Measurements from ENCODE around the gene FBXO36.

Gene FBXO36

DNA sequence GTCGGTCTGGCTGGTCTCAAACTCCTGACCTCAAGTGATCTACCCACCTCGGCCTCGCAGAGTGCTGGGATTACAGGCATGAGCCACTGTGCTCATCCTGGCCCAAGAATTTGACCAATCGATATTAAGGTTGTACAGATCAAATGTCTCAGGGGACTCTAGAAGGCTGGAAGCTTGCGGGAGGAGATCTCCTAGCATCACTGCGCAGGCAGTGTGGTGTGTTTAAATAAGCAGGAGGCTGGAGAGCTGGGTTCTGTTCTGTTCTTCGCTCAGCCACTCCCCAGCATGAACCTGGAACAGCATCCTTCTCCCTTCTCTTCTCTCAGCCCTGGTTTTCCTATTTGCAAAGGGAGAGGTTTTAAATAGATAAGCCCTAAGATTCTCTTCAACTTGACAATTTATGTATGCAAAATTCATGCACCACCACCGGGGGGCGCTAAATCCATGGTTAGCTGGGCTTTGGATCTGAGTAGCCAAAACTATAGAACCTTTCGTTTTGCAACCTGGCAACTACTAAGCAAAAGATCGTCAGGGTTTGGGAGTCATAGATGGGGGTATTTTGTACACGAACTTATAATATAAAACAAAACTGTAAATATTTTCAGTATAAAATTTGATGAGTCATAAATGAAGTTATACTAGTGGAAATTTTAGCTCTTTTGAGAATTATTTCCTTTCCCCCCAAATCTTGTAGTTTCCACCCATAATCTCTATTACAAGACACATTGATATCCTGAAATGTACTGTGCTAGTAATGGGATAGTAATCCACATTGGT, 85.8 kb downstream of the FBXO36 start:
- TF ChIP-seq, protein P1, sequence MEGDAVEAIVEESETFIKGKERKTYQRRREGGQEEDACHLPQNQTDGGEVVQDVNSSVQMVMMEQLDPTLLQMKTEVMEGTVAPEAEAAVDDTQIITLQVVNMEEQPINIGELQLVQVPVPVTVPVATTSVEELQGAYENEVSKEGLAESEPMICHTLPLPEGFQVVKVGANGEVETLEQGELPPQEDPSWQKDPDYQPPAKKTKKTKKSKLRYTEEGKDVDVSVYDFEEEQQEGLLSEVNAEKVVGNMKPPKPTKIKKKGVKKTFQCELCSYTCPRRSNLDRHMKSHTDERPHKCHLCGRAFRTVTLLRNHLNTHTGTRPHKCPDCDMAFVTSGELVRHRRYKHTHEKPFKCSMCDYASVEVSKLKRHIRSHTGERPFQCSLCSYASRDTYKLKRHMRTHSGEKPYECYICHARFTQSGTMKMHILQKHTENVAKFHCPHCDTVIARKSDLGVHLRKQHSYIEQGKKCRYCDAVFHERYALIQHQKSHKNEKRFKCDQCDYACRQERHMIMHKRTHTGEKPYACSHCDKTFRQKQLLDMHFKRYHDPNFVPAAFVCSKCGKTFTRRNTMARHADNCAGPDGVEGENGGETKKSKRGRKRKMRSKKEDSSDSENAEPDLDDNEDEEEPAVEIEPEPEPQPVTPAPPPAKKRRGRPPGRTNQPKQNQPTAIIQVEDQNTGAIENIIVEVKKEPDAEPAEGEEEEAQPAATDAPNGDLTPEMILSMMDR (IDR thresholded peaks at IDR 0.05; ENCODE audit: low read depth, low read length): peak; percentile 79
- peak; percentile 37 for DNase-seq (ENCODE audit: extremely low read depth, low read depth)

DNA sequence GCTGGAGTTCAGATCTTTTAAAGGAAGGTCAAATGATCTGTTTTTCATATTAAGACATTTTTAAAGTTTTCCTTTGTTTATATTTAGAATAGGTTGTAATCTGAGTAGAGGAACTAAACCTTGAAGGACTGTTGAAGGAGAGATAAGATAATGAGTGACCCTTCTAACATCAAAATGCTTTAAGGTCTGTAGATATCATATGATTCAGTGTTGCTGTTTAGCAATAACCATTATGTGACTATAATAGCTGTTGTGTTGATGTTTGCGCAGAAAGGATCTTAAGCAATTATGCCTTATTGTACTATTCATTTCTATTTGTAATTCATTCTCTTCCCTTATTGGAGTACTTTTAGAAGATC, 86.4 kb downstream of the FBXO36 start:
- no peak for DNase-seq (ENCODE audit: extremely low read depth, low read depth)
- TF ChIP-seq, protein P1 (IDR thresholded peaks at IDR 0.05; ENCODE audit: low read depth, low read length): no peak

DNA sequence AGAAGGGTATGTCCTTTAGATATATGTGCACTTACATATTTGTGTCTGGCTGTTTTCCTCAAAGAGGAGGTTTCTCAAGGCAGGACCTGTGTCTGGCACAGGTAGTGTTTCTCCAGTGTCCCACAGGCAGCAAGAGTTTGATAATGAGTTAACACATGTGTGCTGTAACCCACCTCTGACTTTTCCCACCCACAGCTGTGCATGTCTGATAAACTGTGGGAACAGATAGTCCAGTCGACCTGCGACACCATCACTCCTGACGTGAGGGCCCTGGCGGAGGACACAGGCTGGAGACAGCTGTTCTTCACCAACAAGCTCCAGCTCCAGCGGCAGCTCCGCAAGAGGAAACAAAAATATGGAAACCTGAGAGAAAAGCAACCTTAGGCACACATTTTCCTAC, 88.2 kb downstream of the FBXO36 start:
- TF ChIP-seq, protein P1 (IDR thresholded peaks at IDR 0.05; ENCODE audit: low read depth, low read length): no peak

DNA sequence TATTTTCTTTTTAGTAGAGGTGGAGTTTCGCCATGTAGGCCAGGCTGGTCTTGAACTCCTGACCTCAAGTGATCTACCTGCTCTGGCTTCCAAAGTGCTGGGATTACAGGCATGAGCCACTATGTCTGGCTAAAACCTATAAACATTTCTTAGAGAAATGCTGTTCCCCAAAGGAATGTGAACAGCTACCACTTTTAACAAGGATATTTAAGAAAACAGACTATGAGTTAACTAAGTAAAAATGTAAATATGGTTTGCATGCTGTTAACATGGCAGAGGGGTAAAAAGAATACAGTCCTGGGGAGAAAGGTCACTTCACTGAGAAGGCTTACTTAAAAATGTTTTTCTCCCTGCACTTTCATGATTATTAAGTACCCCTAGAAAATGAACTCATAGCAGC, 89.3 kb downstream of the FBXO36 start:
- TF ChIP-seq, protein P1 (IDR thresholded peaks at IDR 0.05; ENCODE audit: low read depth, low read length): no peak
- DNase-seq (ENCODE audit: extremely low read depth, low read depth): no peak

More for the DNA sequence above, 88.2 kb downstream of the FBXO36 start:
- no peak for DNase-seq (ENCODE audit: extremely low read depth, low read depth)

DNA sequence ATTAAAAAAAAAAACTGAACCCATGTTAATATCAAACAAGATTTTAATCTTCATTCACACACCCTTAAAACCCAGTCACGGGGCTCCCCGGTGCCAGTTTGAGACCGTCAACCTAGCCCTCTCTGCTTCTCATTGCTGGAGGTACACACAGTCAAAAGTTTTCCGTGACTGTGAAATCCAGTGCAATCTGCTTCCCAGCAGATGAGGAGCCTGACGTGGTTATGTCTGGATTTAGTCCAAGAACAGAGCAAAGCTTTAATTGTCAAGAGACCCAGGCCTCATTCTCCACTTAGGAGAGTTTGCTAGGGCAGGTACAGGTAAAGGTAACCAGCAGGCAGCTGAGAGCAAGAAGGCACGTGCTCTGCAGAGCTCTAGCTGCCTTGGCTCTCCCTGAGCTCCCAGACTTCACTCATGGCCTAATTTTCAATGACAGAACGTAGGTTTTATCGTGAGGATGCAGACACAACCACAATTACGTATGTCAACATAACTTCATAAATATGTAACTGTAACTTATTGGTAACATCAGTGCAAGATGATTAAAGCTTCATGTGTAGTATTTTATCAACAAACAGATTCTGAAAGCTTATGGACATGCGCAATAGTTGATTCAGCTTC, 90.1 kb downstream of the FBXO36 start:
- TF ChIP-seq, protein P1 (IDR thresholded peaks at IDR 0.05; ENCODE audit: low read depth, low read length): no peak
- no peak for DNase-seq (ENCODE audit: extremely low read depth, low read depth)

DNA sequence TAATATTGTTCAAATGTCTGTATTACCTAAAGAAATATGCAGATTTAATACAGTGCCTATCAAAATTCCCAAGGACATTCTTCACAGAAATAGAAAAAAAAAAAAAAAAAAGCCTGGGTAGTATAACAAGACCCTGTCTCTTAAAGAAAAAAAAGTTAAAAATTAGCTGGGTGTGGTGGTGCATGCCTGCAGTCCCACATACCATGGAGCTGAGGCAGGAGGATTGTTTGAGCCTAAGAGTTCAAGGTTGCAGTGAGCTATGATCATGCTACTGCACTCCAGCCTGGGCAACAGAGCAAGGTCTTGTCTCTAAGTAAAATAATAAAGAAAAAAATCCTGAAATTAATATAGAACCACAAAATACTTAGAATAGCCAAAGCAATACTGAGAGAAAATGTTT, 94.5 kb downstream of the FBXO36 start:
- TF ChIP-seq, protein P1 (IDR thresholded peaks at IDR 0.05; ENCODE audit: low read depth, low read length): no peak
- DNase-seq (ENCODE audit: extremely low read depth, low read depth): no peak

DNA sequence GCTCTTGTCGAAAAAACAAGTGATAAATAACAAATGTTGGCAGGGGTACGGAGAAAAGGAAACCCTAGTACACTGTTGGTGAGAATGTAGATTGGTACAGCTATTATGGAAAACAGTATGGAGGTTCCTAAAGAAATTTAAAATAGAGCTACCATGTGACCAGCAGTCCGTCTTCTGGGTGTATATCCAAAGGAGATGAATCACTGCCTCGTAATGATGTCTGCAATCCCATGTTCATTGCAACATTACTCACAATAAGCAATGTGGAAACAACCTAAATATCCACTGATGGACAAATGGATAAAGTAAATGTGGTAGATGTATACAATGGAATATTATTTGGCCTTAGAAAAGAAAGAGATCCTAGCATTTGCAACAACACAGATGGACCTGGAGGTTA, 95.8 kb downstream of the FBXO36 start:
- no peak for DNase-seq (ENCODE audit: extremely low read depth, low read depth)
- TF ChIP-seq, protein P1 (IDR thresholded peaks at IDR 0.05; ENCODE audit: low read depth, low read length): no peak
